ENCODE results near the gene CCDC121. TPM values are rescaled to one million over a fixed set of nuclear protein-coding genes. Genes with fewer than 3 reads are reported as not detected.
"Not testable (repeated sequence)": the region's sequence is repeated elsewhere in the genome, so short reads cannot be mapped to it uniquely, and the experiment has no call there.

CCDC121 gene
- total RNA-seq, 2 experiments from 2014 or later: 0.11 to 0.44 TPM

GRCh38 chr2:27638037-27638637 lies 9.3 kb upstream of the CCDC121 start:
- intact Hi-C loops (cut with DNase I, micrococcal nuclease): loop anchor here (1.0 to 5.0 kb wide), 11 partner anchors 10 to 809 kb away; partner anchors contain the start of genes EIF2B4 (in 1 of the 2), FOSL2 (in 1 of the 2), IFT172 (in 1 of the 2) and NRBP1 (in 1 of the 2)
- H3K4me3 Mint-ChIP-seq: peak overlapping the region; percentile 50
- CTCF ChIA-PET: interaction anchor here (0.6 to 2.1 kb wide), 4 partner anchors 10 to 288 kb away, joined by 3 to 30 read pairs (median 3); no protein-coding TSS in a partner anchor

GRCh38 chr2:27636766-27637165 lies 8.0 kb upstream of the CCDC121 start:
- peak; percentile 32 for DNase-seq
- ChIA-PET CTCF (interaction anchor here (0.6 to 1.4 kb wide), 2 partner anchors 47 to 546 kb away, joined by 3 to 5 read pairs; no protein-coding TSS in a partner anchor), POLR2A (no interaction called here)
- Mint-ChIP-seq H3K27me3 (no peaks in the 10 kb centered on the region), H3K9me3 (ENCODE audit: low read depth) (no peaks in the 10 kb centered on the region), H3K36me3 (ENCODE audit: low read depth) (peaks cover 60% of the 10 kb centered on the region), H3K27ac (no peak overlapping the region), H3K4me3 (no peak overlapping the region), H3K4me1 (peaks cover 44% of the 10 kb centered on the region)
- intact Hi-C loops (cut with DNase I, micrococcal nuclease): loop anchor here in 1 of 2 experiments (5.0 kb wide), 1 partner anchor 756 kb away; the partner anchor contains the start of gene FOSL2
- ATAC-seq: no peak

More at GRCh38 chr2:27638037-27638637, 9.3 kb upstream of the CCDC121 start:
- no peaks in the 10 kb centered on the region for H3K9me3 Mint-ChIP-seq (ENCODE audit: low read depth)
- H3K36me3 Mint-ChIP-seq (ENCODE audit: low read depth): peaks cover 51% of the 10 kb centered on the region
- ATAC-seq (peak; percentile 88), DNase-seq (peak; percentile 31)
- peaks cover 38% of the 10 kb centered on the region for H3K4me1 Mint-ChIP-seq
- H3K27me3 Mint-ChIP-seq: no peaks in the 10 kb centered on the region
- peak overlapping the region; percentile 95 for H3K27ac Mint-ChIP-seq
- POLR2A ChIA-PET: interaction anchor here (0.8 to 1.9 kb wide), 5 partner anchors 10 to 1813 kb away, joined by 3 to 33 read pairs (median 4); partner anchors contain the start of genes CCDC121, GPN1 and SUPT7L

GRCh38 chr2:27634291-27634690 lies 5.5 kb upstream of the CCDC121 start:
- ATAC-seq (no peak), DNase-seq (no peak)
- Mint-ChIP-seq H3K27me3 (no peaks in the 10 kb centered on the region), H3K4me1 (peaks cover 51% of the 10 kb centered on the region), H3K27ac (no peak overlapping the region), H3K4me3 (no peak overlapping the region), H3K36me3 (ENCODE audit: low read depth) (peaks cover 59% of the 10 kb centered on the region), H3K9me3 (ENCODE audit: low read depth) (no peaks in the 10 kb centered on the region)
- intact Hi-C loops (cut with DNase I, micrococcal nuclease): no loop called here
- ChIA-PET CTCF (no interaction called here), POLR2A (no interaction called here)

DNA sequence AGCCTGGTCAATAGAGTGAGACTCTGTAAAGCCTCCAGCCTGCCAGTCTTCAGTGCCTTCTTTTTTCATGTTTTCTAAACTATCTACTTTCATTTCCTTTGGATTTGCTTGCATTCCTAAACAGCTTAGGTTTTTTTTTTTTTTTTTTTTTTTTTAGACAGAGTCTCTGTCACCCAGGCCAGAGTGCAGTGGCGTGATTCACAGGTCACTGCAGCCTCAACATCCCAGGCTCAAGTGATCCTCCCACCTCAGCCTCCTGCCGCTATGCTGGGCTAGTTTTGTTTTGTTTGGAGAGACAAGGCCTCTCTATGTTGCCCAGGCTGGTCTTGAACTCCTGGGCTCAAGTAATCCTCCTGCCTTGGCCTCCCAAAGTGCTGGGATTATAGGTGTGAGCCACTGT lies 1.4 kb upstream of the CCDC121 start:
- POLR2A ChIA-PET: interaction anchor here (0.6 to 0.7 kb wide), 2 partner anchors 9 to 15 kb away, joined by 3 read pairs; no protein-coding TSS in a partner anchor
- H3K27ac Mint-ChIP-seq: not testable (repeated sequence)

GRCh38 chr2:27627963-27628766 lies 647 bp downstream of the CCDC121 start:
- POLR2A ChIA-PET: interaction anchor here (0.5 to 2.0 kb wide), 11 partner anchors 10 to 869 kb away, joined by 3 to 33 read pairs (median 3); partner anchors contain the start of genes SLC4A1AP and SUPT7L
- intact Hi-C loops (cut with DNase I, micrococcal nuclease): loop anchor here (1.0 to 5.0 kb wide), 9 partner anchors 10 to 272 kb away; partner anchors contain the start of genes GTF3C2 (in 1 of the 2), IFT172 (in 1 of the 2), PPM1G (in 1 of the 2) and SLC4A1AP (in 1 of the 2)
- ATAC-seq: peak; percentile 60
- no peaks in the 10 kb centered on the region for H3K9me3 Mint-ChIP-seq (ENCODE audit: low read depth)
- no peak overlapping the region for H3K27ac Mint-ChIP-seq
- peaks cover 37% of the 10 kb centered on the region for H3K36me3 Mint-ChIP-seq (ENCODE audit: low read depth)
- no peaks in the 10 kb centered on the region for H3K27me3 Mint-ChIP-seq
- CTCF ChIA-PET: interaction anchor here (0.5 to 3.2 kb wide), 8 partner anchors 10 to 257 kb away, joined by 3 to 23 read pairs (median 4); no protein-coding TSS in a partner anchor
- no peak overlapping the region for H3K4me3 Mint-ChIP-seq
- DNase-seq: peak; percentile 45
- peaks cover 35% of the 10 kb centered on the region for H3K4me1 Mint-ChIP-seq

More for the DNA sequence above, 1.4 kb upstream of the CCDC121 start:
- H3K4me3 Mint-ChIP-seq; ATAC-seq; H3K9me3 Mint-ChIP-seq (ENCODE audit: low read depth); intact Hi-C loops (cut with DNase I, micrococcal nuclease); H3K27me3 Mint-ChIP-seq; DNase-seq: not testable (repeated sequence)
- Mint-ChIP-seq H3K4me1 (peaks cover 37% of the 10 kb centered on the region), H3K36me3 (ENCODE audit: low read depth) (peaks cover 39% of the 10 kb centered on the region)
- CTCF ChIA-PET: interaction anchor here (3.2 kb wide), 1 partner anchor 52 kb away, joined by 23 read pairs; no protein-coding TSS in a partner anchor

GRCh38 chr2:27626921-27627320 lies 1.9 kb downstream of the CCDC121 start:
- ATAC-seq; DNase-seq; H3K27me3 Mint-ChIP-seq; H3K4me3 Mint-ChIP-seq; H3K27ac Mint-ChIP-seq; H3K9me3 Mint-ChIP-seq (ENCODE audit: low read depth): not testable (repeated sequence)
- intact Hi-C loops (cut with DNase I, micrococcal nuclease): loop anchor here in 1 of 2 experiments (5.0 kb wide), 1 partner anchor 35 kb away; the partner anchor contains the start of genes SLC4A1AP and SUPT7L
- ChIA-PET CTCF (interaction anchor here (0.9 to 2.2 kb wide), 4 partner anchors 8 to 197 kb away, joined by 3 to 9 read pairs (median 4); no protein-coding TSS in a partner anchor), POLR2A (interaction anchor here (1.5 kb wide), 1 partner anchor 19 kb away, joined by 3 read pairs; no protein-coding TSS in a partner anchor)
- Mint-ChIP-seq H3K4me1 (peaks cover 32% of the 10 kb centered on the region), H3K36me3 (ENCODE audit: low read depth) (peaks cover 40% of the 10 kb centered on the region)

GRCh38 chr2:27626323-27626722 lies 2.5 kb downstream of the CCDC121 start:
- H3K27me3 Mint-ChIP-seq; DNase-seq; H3K4me3 Mint-ChIP-seq; H3K27ac Mint-ChIP-seq; H3K9me3 Mint-ChIP-seq (ENCODE audit: low read depth); ATAC-seq: not testable (repeated sequence)
- ChIA-PET POLR2A (interaction anchor here (1.5 kb wide), 1 partner anchor 20 kb away, joined by 3 read pairs; no protein-coding TSS in a partner anchor), CTCF (interaction anchor here (0.9 to 2.2 kb wide), 3 partner anchors 21 to 196 kb away, joined by 3 to 9 read pairs (median 6); no protein-coding TSS in a partner anchor)
- Mint-ChIP-seq H3K36me3 (ENCODE audit: low read depth) (peaks cover 40% of the 10 kb centered on the region), H3K4me1 (peaks cover 26% of the 10 kb centered on the region)
- intact Hi-C loops (cut with DNase I, micrococcal nuclease): loop anchor here in 1 of 2 experiments (5.0 kb wide), 1 partner anchor 36 kb away; the partner anchor contains the start of genes SLC4A1AP and SUPT7L

DNA sequence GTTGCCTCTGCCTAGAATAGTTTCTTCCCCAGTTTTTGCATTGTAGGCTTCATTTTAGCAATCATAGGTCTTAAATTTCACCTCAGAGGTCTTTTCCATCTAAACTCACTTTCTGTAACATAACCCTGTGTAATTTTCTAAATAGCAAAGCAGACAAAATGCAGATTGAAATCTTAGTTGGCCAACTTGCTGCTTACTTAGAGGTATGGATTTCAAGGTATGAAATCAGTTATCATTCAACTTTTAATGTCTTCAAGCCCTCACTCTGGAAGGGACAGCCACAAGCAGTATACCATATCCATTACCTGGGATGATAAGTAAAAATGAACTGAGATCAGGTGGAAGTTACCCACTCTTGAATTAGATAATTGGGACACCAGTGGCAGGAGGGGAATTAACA lies 3.9 kb downstream of the CCDC121 start:
- CTCF ChIA-PET: interaction anchor here (0.7 to 2.2 kb wide), 3 partner anchors 9 to 58 kb away, joined by 3 to 9 read pairs (median 3); no protein-coding TSS in a partner anchor
- intact Hi-C loops (cut with DNase I, micrococcal nuclease): loop anchor here in 1 of 2 experiments (5.0 kb wide), 1 partner anchor 37 kb away; the partner anchor contains the start of genes SLC4A1AP and SUPT7L
- Mint-ChIP-seq H3K4me1 (peaks cover 16% of the 10 kb centered on the region), H3K4me3 (no peak overlapping the region), H3K27me3 (no peaks in the 10 kb centered on the region), H3K36me3 (ENCODE audit: low read depth) (peaks cover 40% of the 10 kb centered on the region), H3K9me3 (ENCODE audit: low read depth) (no peaks in the 10 kb centered on the region), H3K27ac (no peak overlapping the region)
- no peak for ATAC-seq
- POLR2A ChIA-PET: no interaction called here
- DNase-seq: no peak

DNA sequence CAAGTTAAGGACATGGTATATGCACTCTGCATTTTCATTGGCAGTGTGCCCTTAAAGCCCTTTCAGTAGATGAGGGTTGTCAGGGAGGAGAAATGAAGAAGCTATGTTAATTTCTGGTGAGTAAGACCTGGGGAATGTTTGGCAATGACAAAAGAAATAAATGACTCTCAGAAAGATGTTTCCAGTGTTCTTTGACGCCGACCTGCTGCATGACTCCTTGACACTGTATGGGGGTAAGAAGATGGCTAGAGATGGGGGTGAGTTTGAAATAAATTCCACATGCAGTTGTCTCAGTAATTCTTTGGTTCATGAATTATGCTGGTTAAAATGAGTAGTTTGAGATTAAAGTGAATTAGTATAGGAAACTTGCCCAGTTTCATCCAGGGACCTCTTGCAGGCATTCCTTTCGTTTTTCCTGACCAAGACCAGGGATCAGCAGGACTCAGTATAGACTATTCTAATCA lies 5.9 kb downstream of the CCDC121 start:
- Mint-ChIP-seq H3K9me3 (ENCODE audit: low read depth) (no peaks in the 10 kb centered on the region), H3K4me1 (peaks cover 12% of the 10 kb centered on the region), H3K27ac (peak overlapping the region; percentile 18), H3K27me3 (no peaks in the 10 kb centered on the region), H3K4me3 (no peak overlapping the region), H3K36me3 (ENCODE audit: low read depth) (peaks cover 47% of the 10 kb centered on the region)
- CTCF ChIA-PET: no interaction called here
- POLR2A ChIA-PET: interaction anchor here (0.7 kb wide), 1 partner anchor 61 kb away, joined by 3 read pairs; no protein-coding TSS in a partner anchor
- no peak for DNase-seq
- peak; percentile 49 for ATAC-seq
- intact Hi-C loops (cut with DNase I, micrococcal nuclease): no loop called here

- DNase-seq (no peak), ATAC-seq (no peak)
- Mint-ChIP-seq H3K9me3 (ENCODE audit: low read depth) (no peaks in the 10 kb centered on the region), H3K36me3 (ENCODE audit: low read depth) (peaks cover 60% of the 10 kb centered on the region), H3K27me3 (no peaks in the 10 kb centered on the region), H3K27ac (no peak overlapping the region), H3K4me3 (no peak overlapping the region), H3K4me1 (peaks cover 2% of the 10 kb centered on the region)
- intact Hi-C loops (cut with DNase I, micrococcal nuclease): no loop called here
- ChIA-PET CTCF (interaction anchor here (0.6 to 1.8 kb wide), 4 partner anchors 24 to 194 kb away, joined by 3 to 9 read pairs (median 3); no protein-coding TSS in a partner anchor), POLR2A (interaction anchor here (0.6 kb wide), 1 partner anchor 476 kb away, joined by 3 read pairs; no protein-coding TSS in a partner anchor)
Measured at GRCh38 chr2:27621524-27621923, 7.3 kb downstream of the CCDC121 start.
